K562 (cell line): ENCODE data around the gene RHBDD1. TPM values are rescaled to one million over a fixed set of nuclear protein-coding genes. Genes with fewer than 3 reads are reported as not detected.

Experiments used
- ATAC-seq: fragments of 200-7000 bp; cut with Tn5 transposase; 3 replicates; pipeline ENCODE4 v1.9.1; 2020; ENCODE audit warnings: moderate library complexity
- BruUV-seq: library from RNA; stranded (reverse); fragments of 400-500 nt; replicated peaks from 2 replicates; lab custom pipeline; 2021; lab: Mats Ljungman, UMichigan
- CTCF ChIA-PET: fragments of 300-600 bp; formaldehyde crosslinking; extraction: SDS; loops from one replicate; lab custom pipeline; 2021; ENCODE audit warnings: low intra/inter-chr PET ratio; lab: Yijun Ruan, JAX
- POLR2A ChIA-PET: fragments of 300-600, 350-650 bp; sonication (Branson Sonifier 250); formaldehyde crosslinking; extraction: SDS; loops from one replicate; lab custom pipeline; 2021; ENCODE audit warnings: antibody characterized with exemption, inconsistent platforms; lab: Yijun Ruan, JAX
- DNase-seq, 4 experiments: peaks; one replicate each; pipeline versions ENCODE4 v3.0.0 to v3.0.0-alpha.2; 2011 to 2018; ENCODE audit warnings: low spot score in 3 of 4, mixed read lengths in 3 of 4; ENCODE audit errors: extremely low read depth in 1 of 4
- FAIRE-seq: peaks from 2 replicates; lab custom pipeline; 2011; peaks lifted over from hg19 to GRCh38; lab: Jason Lieb, UNC
- H2AFZ ChIP-seq: 2 replicates; pipeline ENCODE4 v1.6.0; 2011; ENCODE audit warnings: low read depth, low read length, control low read depth, inconsistent platforms
- H3K27ac ChIP-seq: fragments of 200-600 bp; 3 replicates; pipeline ENCODE4 v1.8.0; 2011; ENCODE audit warnings: low read depth, mild to moderate bottlenecking, control low read depth, inconsistent platforms, low read length, moderate library complexity, mixed read lengths; ENCODE audit errors: extremely low read depth
- H3K27me3 ChIP-seq, 2 experiments: fragments of 300-600 bp in 1 of 2; 2 replicates in 1 of 2; 3 replicates in 1 of 2; pipeline versions ENCODE4 v1.6.0 to v1.8.0; 2011; ENCODE audit warnings: inconsistent platforms in 2 of 2, low read length in 2 of 2, mild to moderate bottlenecking in 1 of 2, mixed read lengths in 1 of 2, moderate library complexity in 1 of 2; ENCODE audit not compliant: control insufficient read depth in 2 of 2, insufficient read depth in 2 of 2
- H3K36me3 ChIP-seq: fragments of 300-600 bp; 3 replicates; pipeline ENCODE4 v1.8.0; 2011; ENCODE audit warnings: mild to moderate bottlenecking, low read length, inconsistent platforms; ENCODE audit not compliant: control insufficient read depth, insufficient read depth
- H3K4me1 ChIP-seq, 2 experiments: fragments of 200-600 bp in 1 of 2; replicated peaks in 1 of 2; 2 replicates in 1 of 2; 3 replicates in 1 of 2; pipeline versions ENCODE4 v1.5.1 to v1.8.0; 2011; ENCODE audit warnings: inconsistent platforms in 2 of 2, low read length in 2 of 2, mild to moderate bottlenecking in 1 of 2, mixed read lengths in 1 of 2, moderate library complexity in 1 of 2; ENCODE audit not compliant: control insufficient read depth in 2 of 2, insufficient read depth in 2 of 2
- H3K4me2 ChIP-seq: 2 replicates; pipeline ENCODE4 v1.6.1; 2011; ENCODE audit warnings: low read length, control low read depth, inconsistent platforms, mixed read lengths; ENCODE audit not compliant: insufficient read depth
- H3K4me3 ChIP-seq: fragments of 200-600 bp; sonication (generic), shearing (Covaris generic); 2 replicates; pipeline ENCODE4 v1.5.1; 2016; ENCODE audit warnings: control low read depth, inconsistent platforms
- H3K79me2 ChIP-seq: fragments of 200-600 bp; 3 replicates; pipeline ENCODE4 v1.8.0; 2011; ENCODE audit warnings: low read length, inconsistent platforms; ENCODE audit not compliant: control insufficient read depth, insufficient read depth
- H3K9ac ChIP-seq, 2 experiments: 2 replicates each; pipeline versions ENCODE4 v1.6.0 to v1.6.1; 2011; ENCODE audit warnings: low read depth in 2 of 2, low read length in 2 of 2, control low read depth in 1 of 2, inconsistent platforms in 1 of 2, mild to moderate bottlenecking in 1 of 2, mixed read lengths in 1 of 2; ENCODE audit not compliant: insufficient read depth in 1 of 2
- H3K9me1 ChIP-seq: one replicate; pipeline ENCODE4 v1.6.0; 2011; ENCODE audit warnings: inconsistent platforms, mild to moderate bottlenecking, low read length, moderate library complexity; ENCODE audit not compliant: control insufficient read depth, insufficient read depth
- H3K9me3 ChIP-seq: replicated peaks from 2 replicates; pipeline ENCODE4 v1.5.1; 2011; ENCODE audit warnings: low read depth, low read length, inconsistent platforms; ENCODE audit not compliant: control insufficient read depth, insufficient read depth
- H4K20me1 ChIP-seq: replicated peaks from 2 replicates; pipeline ENCODE4 v1.6.1; 2011; ENCODE audit warnings: low read length, inconsistent platforms, mixed read lengths; ENCODE audit not compliant: control insufficient read depth, insufficient read depth
- CBFA2T3 ChIP-seq: fragments of 450-650 bp; IDR thresholded peaks from 2 replicates; pipeline ENCODE4 v1.6.1; 2017
- FOXM1 ChIP-seq, 2 experiments: fragments of 450-650 bp in 1 of 2; sonication (generic) in 1 of 2; formaldehyde crosslinking in 1 of 2; IDR thresholded peaks; 2 replicates each; pipeline versions ENCODE4 v1.6.1 to v1.9.0; 2017 to 2022; ENCODE audit warnings: low read depth in 2 of 2, mild to moderate bottlenecking in 2 of 2, missing genetic modification reagents in 1 of 2, moderate library complexity in 1 of 2
- GATA2 ChIP-seq: sonication (generic); formaldehyde crosslinking; IDR thresholded peaks from 2 replicates; pipeline ENCODE4 v1.4.0; 2020; ENCODE audit warnings: mild to moderate bottlenecking, missing genetic modification reagents
- HDGF ChIP-seq: fragments of 450-650 bp; IDR thresholded peaks from 2 replicates; pipeline ENCODE4 v1.6.1; 2016
- HNRNPUL1 ChIP-seq: fragments of 200-400 bp; formaldehyde crosslinking; IDR thresholded peaks from 2 replicates; pipeline ENCODE4 v1.6.1; 2017; ENCODE audit warnings: low read length
- LARP7 ChIP-seq: fragments of 450-650 bp; IDR thresholded peaks from 2 replicates; pipeline ENCODE4 v1.6.1; 2016
- PATZ1 ChIP-seq: fragments of 250-450 bp; sonication (Bioruptor Pico); IDR thresholded peaks from 2 replicates; pipeline ENCODE4 v1.5.0; 2020; ENCODE audit warnings: mild to moderate bottlenecking, borderline replicate concordance
- RBFOX2 ChIP-seq: fragments of 200-400 bp; formaldehyde crosslinking; IDR thresholded peaks from 2 replicates; pipeline ENCODE4 v1.6.1; 2017; ENCODE audit warnings: low read depth, mild to moderate bottlenecking, low read length, moderate library complexity
- TAL1 ChIP-seq: fragments of 450-650 bp; IDR thresholded peaks from 2 replicates; pipeline ENCODE4 v1.6.1; 2016; ENCODE audit warnings: mild to moderate bottlenecking
- TBP ChIP-seq: optimal IDR thresholded peaks from 2 replicates; pipeline ENCODE3; 2011; ENCODE audit warnings: low read depth, low read length, improper control_type of control experiment
- ZNF316 ChIP-seq: fragments of 450-650 bp; IDR thresholded peaks from 2 replicates; pipeline ENCODE4 v1.6.1; 2016
- ZNF444 ChIP-seq: fragments of 250-450 bp; sonication (Bioruptor Pico); IDR thresholded peaks from 2 replicates; pipeline ENCODE4 v1.4.0; 2020; ENCODE audit warnings: mild to moderate bottlenecking, moderate library complexity
- ZNF592 ChIP-seq: fragments of 450-650 bp; IDR thresholded peaks from 2 replicates; pipeline ENCODE4 v1.6.1; 2017; ENCODE audit warnings: antibody characterized with exemption, mild to moderate bottlenecking
- ZNF639 ChIP-seq, 2 experiments: fragments of 200-800 bp in 1 of 2; sonication (Bioruptor generic) in 1 of 2; sonication (generic) in 1 of 2; formaldehyde crosslinking in 1 of 2; IDR thresholded peaks in 1 of 2; conservative IDR thresholded peaks in 1 of 2; 2 replicates each; pipeline versions ENCODE4 v1.5.0 to v1.6.1; 2016 to 2020; ENCODE audit warnings: missing compliant biosample characterization in 1 of 2, missing genetic modification characterization in 1 of 2, missing genetic modification reagents in 1 of 2
- WGBS: fragments of 100-300 bp; shearing (Covaris generic); methylation state at CpG from one replicate; pipeline ENCODE4 v1.1.6; 2016; ENCODE audit warnings: low coverage, mixed read lengths; ENCODE audit not compliant: insufficient coverage; ENCODE audit errors: missing lambda C conversion rate; 5-methylcytosine and 5-hydroxymethylcytosine counted together
- in situ Hi-C: fragments of 300-500 bp; cut with MboI; formaldehyde crosslinking; loops from 4 replicates; pipeline ENCODE4 v1.15.0; 2018; ENCODE audit warnings: inconsistent platforms, mixed read lengths
- intact Hi-C: fragments of 100-400 bp; cut with micrococcal nuclease; formaldehyde crosslinking; loops from 2 replicates; pipeline ENCODE4 v1.14.2; 2022
- polyA plus RNA-seq, 8 experiments: library from polyadenylated mRNA; depleted of rRNA in 4 of 8; stranded (reverse) in 5 of 8; unstranded in 3 of 8; fragments of >200 nt; fragmentation: Nextera tagmentation in 2 of 8; fragmentation: Illumina TruSeq in 1 of 8; extraction: Ambion mirVana in 2 of 8; extraction: Trizol in 1 of 8; gene quantifications; 2 replicates each; pipeline versions ENCODE4 v1.2.1 to v1.2.3, GENCODE V29; 2011 to 2014; ENCODE audit warnings: inconsistent platforms in 1 of 8, missing spikeins in 1 of 8
- total RNA-seq, 7 experiments: library from RNA; depleted of rRNA in 6 of 7; stranded (reverse); fragments of >200 nt in 6 of 7; fragmentation: Illumina TruSeq in 2 of 7; extraction: Trizol in 2 of 7; gene quantifications; 2 replicates each; pipeline versions ENCODE4 v1.2.1 to v1.2.3, GENCODE V29; 2011 to 2021; ENCODE audit warnings: low replicate concordance in 1 of 7

The RHBDD1 gene
- total and polyA plus RNA-seq, 9 of the 15 experiments (the other 6 are each of a cell fraction or from before 2014, with no cell fraction given), result 4.8 to 34.8 (median 15.6) TPM

- H3K9me1 ChIP-seq, result no peaks in the 10 kb centered on the region
- peak; percentile 50 to 75 (median 63) for DNase-seq
- FAIRE-seq, result peak; percentile 88
- WGBS, result under 1% methylated on average over 10 of the region's 12 CpGs
- intact Hi-C loops (no loop called here), in situ Hi-C loops (no loop called here)
- BruUV-seq, result no TSS peak
- CTCF ChIA-PET, result no interaction called here
- no peaks in the 10 kb centered on the region for H3K9me3 ChIP-seq
- peaks cover 11% of the 10 kb centered on the region; the same call in 2 of the 3 replicates for H3K36me3 ChIP-seq
- POLR2A ChIA-PET, result interaction anchor here (0.8 to 1.7 kb wide), 3 partner anchors 10 to 61 kb away, joined by 3 to 6 read pairs (median 3); no protein-coding TSS in a partner anchor
- peaks cover 97% of the 10 kb centered on the region for H3K79me2 ChIP-seq
- peak overlapping the region in 1 of 2 experiments; percentile 97; a peak in 3 of 4 replicates for H3K9ac ChIP-seq
- no peaks in the 10 kb centered on the region for H4K20me1 ChIP-seq
- H3K4me1 ChIP-seq, result peaks cover 9% of the 10 kb centered on the region in 2 experiments
- no peaks in the 10 kb centered on the region for H3K27me3 ChIP-seq
- ATAC-seq, result peak; percentile 42
- peak overlapping the region; percentile 75 for H3K4me3 ChIP-seq
- peak overlapping the region; percentile 71; the same call in 1 of the 2 replicates for H2AFZ ChIP-seq
- H3K27ac ChIP-seq, result peak overlapping the region; percentile 100
- H3K4me2 ChIP-seq, result peak overlapping the region; percentile 89
- TF ChIP-seq ZNF639 (CRISPR knock-in tag; conservative IDR thresholded peaks at IDR 0.05 in 1 of 2, IDR thresholded peaks at IDR 0.05 in 1 of 2) (peak in 1 of 2 experiments; percentile 27; a peak in 1 of 4 replicates), LARP7 (no peak), TBP (no peak), GATA2 (CRISPR knock-in tag) (0 out of 2 replicates have a peak, but pooled peaks have one; percentile 24), CBFA2T3 (peak; percentile 87), ZNF444 (no peak), TAL1 (peak; percentile 77), FOXM1 (IDR thresholded peaks at IDR 0.05; ENCODE audit: low read depth) (peak; percentile 29), FOXM1 (CRISPR knock-in tag; IDR thresholded peaks at IDR 0.05; ENCODE audit: low read depth) (no peak), RBFOX2 (peak; percentile 57), ZNF316 (no peak), ZNF592 (peak; percentile 88), HNRNPUL1 (no peak), HDGF (no peak), PATZ1 (CRISPR knock-in tag) (no peak)
Observed at GRCh38 chr2:226837787-226838603, 2.1 kb downstream of the RHBDD1 start.
